Mesenchymal stem cell (in vitro differentiated cells and primary cell): ENCODE measurements around the gene ZNF750.
A peak's percentile ranks its signal among the peaks of the same experiment; 100 is the strongest.

Source experiments
- DNase-seq: peaks from one replicate; pipeline ENCODE4 v3.0.0-alpha.2; 2013
- H2AFZ ChIP-seq: one replicate; pipeline ENCODE4 v1.6.1; 2013; ENCODE audit warnings: low read depth, mild to moderate bottlenecking, control low read depth, inconsistent platforms, low read length, moderate library complexity
- H2AK5ac ChIP-seq: 2 replicates; pipeline ENCODE4 v1.6.1; 2013; ENCODE audit warnings: low read length, moderate library complexity, mild to moderate bottlenecking, inconsistent platforms; ENCODE audit not compliant: severe bottlenecking
- H2BK120ac ChIP-seq: one replicate; pipeline ENCODE4 v1.6.1; 2013; ENCODE audit warnings: low read depth, mild to moderate bottlenecking, inconsistent platforms, low read length, moderate library complexity
- H2BK12ac ChIP-seq, 2 experiments: one replicate each; pipeline ENCODE4 v1.6.1; 2013; ENCODE audit warnings: inconsistent platforms in 2 of 2, low read length in 2 of 2, mild to moderate bottlenecking in 2 of 2, moderate library complexity in 2 of 2, control low read depth in 1 of 2
- H2BK15ac ChIP-seq: one replicate; pipeline ENCODE4 v1.6.1; 2013; ENCODE audit warnings: mild to moderate bottlenecking, low read depth, inconsistent platforms; ENCODE audit not compliant: poor library complexity, severe bottlenecking
- H2BK5ac ChIP-seq: 2 replicates; pipeline ENCODE4 v1.6.1; 2013; ENCODE audit warnings: low read depth, mild to moderate bottlenecking, low read length, control low read depth, inconsistent platforms; ENCODE audit not compliant: poor library complexity, severe bottlenecking
- H3K14ac ChIP-seq, 2 experiments: one replicate each; pipeline ENCODE4 v1.6.1; 2013; ENCODE audit warnings: inconsistent platforms in 2 of 2, low read length in 2 of 2, control low read depth in 1 of 2, mild to moderate bottlenecking in 1 of 2, moderate library complexity in 1 of 2
- H3K18ac ChIP-seq, 2 experiments: one replicate each; pipeline ENCODE4 v1.6.1; 2013; ENCODE audit warnings: inconsistent platforms in 2 of 2, low read length in 2 of 2, control low read depth in 1 of 2, low read depth in 1 of 2, mild to moderate bottlenecking in 1 of 2
- H3K23ac ChIP-seq, 2 experiments: one replicate each; pipeline ENCODE4 v1.6.1; 2013; ENCODE audit warnings: inconsistent platforms in 2 of 2, low read length in 2 of 2, mild to moderate bottlenecking in 2 of 2, moderate library complexity in 2 of 2, control low read depth in 1 of 2
- H3K27ac ChIP-seq: 2 replicates; pipeline ENCODE4 v1.5.1; 2013; ENCODE audit warnings: mild to moderate bottlenecking, moderate library complexity, low read length, control low read depth, inconsistent platforms; ENCODE audit not compliant: poor library complexity, severe bottlenecking
- H3K27me3 ChIP-seq, 2 experiments: 2 replicates each; pipeline versions ENCODE4 v1.6.1 to v1.7.0; 2013; ENCODE audit warnings: low read length in 2 of 2, mild to moderate bottlenecking in 2 of 2, moderate library complexity in 2 of 2, control low read depth in 1 of 2, inconsistent platforms in 1 of 2; ENCODE audit not compliant: control insufficient read depth in 1 of 2, insufficient read depth in 1 of 2
- H3K36me3 ChIP-seq, 2 experiments: 2 replicates each; pipeline versions ENCODE4 v1.6.1 to v1.7.0; 2013; ENCODE audit warnings: low read length in 2 of 2, control low read depth in 1 of 2, inconsistent platforms in 1 of 2, low read depth in 1 of 2, mild to moderate bottlenecking in 1 of 2; ENCODE audit not compliant: insufficient read depth in 2 of 2, control insufficient read depth in 1 of 2
- H3K4ac ChIP-seq, 2 experiments: one replicate each; pipeline ENCODE4 v1.6.1; 2013; ENCODE audit warnings: inconsistent platforms in 2 of 2, low read length in 2 of 2, mild to moderate bottlenecking in 2 of 2, moderate library complexity in 2 of 2, control low read depth in 1 of 2, low read depth in 1 of 2
- H3K4me1 ChIP-seq: 2 replicates; pipeline ENCODE4 v1.6.1; 2013; ENCODE audit warnings: low read depth, low read length, control low read depth; ENCODE audit not compliant: control insufficient read depth, insufficient read depth
- H3K4me2 ChIP-seq: 2 replicates; pipeline ENCODE4 v1.6.1; 2013; ENCODE audit warnings: low read length, mild to moderate bottlenecking, inconsistent platforms; ENCODE audit not compliant: poor library complexity, severe bottlenecking
- H3K4me3 ChIP-seq, 2 experiments: 2 replicates each; pipeline versions ENCODE4 v1.5.1 to v1.7.0; 2013; ENCODE audit warnings: low read length in 2 of 2, mild to moderate bottlenecking in 2 of 2, control low read depth in 1 of 2, low read depth in 1 of 2; ENCODE audit not compliant: insufficient read depth in 1 of 2
- H3K79me1 ChIP-seq: replicated peaks from 2 replicates; pipeline ENCODE4 v1.6.1; 2013; ENCODE audit warnings: mild to moderate bottlenecking, control low read depth, low read length, inconsistent platforms; ENCODE audit not compliant: poor library complexity, severe bottlenecking
- H3K9ac ChIP-seq: 2 replicates; pipeline ENCODE4 v1.7.0; 2013; ENCODE audit warnings: mild to moderate bottlenecking, low read length, moderate library complexity
- H3K9me3 ChIP-seq: 2 replicates; pipeline ENCODE4 v1.7.0; 2013; ENCODE audit warnings: mild to moderate bottlenecking, low read length; ENCODE audit not compliant: control insufficient read depth
- H4K8ac ChIP-seq: one replicate; pipeline ENCODE4 v1.6.1; 2013; ENCODE audit warnings: inconsistent platforms, mild to moderate bottlenecking, low read length, moderate library complexity
- H4K91ac ChIP-seq: one replicate; pipeline ENCODE4 v1.6.1; 2013; ENCODE audit warnings: mild to moderate bottlenecking, low read length, inconsistent platforms
- WGBS: methylation state at CpG from one replicate; pipeline ENCODE4 v1.1.7; 2013; ENCODE audit warnings: mixed read lengths; 5-methylcytosine and 5-hydroxymethylcytosine counted together

The ZNF750 gene

DNA sequence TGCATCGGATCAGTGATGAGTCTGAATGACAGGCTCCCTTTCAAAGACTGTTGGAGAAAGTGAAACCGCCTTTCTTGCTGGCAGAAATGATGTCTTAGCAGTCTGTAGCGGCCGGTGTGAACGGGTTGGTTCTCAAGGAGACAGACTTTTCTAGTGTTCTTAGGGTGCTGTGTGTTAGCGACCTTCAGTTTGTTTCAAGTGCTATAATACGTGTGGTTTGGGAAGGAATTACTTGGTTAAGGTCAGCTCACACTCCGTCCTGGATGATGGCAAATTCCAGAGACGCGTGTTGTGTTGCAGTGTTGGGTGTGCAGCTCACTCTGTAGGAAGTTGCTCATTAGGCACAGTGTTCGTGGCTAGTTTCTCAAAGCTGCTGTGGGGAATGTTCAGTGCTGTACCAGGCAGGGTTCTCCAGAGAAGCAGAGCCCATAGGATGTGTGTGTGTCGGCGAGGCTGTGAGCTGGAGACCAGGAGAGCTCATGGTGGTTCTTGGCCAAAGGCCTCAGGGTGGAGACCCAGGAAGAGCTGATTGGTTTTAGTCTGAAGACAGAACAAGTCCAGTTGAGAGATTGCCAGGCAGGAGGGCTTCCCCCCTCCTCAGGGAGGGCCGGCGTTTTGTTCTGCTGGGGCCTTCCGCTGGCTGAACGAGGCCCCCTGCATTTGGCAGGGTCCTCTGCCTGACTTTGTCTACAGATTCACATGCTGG is 37.6 kb downstream of the ZNF750 start:
- H4K8ac ChIP-seq: no peak overlapping the region
- H3K4me3 ChIP-seq: peak overlapping the region in 1 of 2 experiments; percentile 65
- H3K27me3 ChIP-seq: no peaks in the 10 kb centered on the region
- no peak overlapping the region for H3K27ac ChIP-seq
- peaks cover 22 to 48% of the 10 kb centered on the region in 2 experiments for H3K36me3 ChIP-seq
- H2AFZ ChIP-seq: no peak overlapping the region
- H3K14ac ChIP-seq: no peak overlapping the region
- H3K79me1 ChIP-seq: peaks cover 12% of the 10 kb centered on the region
- H3K18ac ChIP-seq: no peak overlapping the region
- no peak overlapping the region for H2BK120ac ChIP-seq
- no peak overlapping the region for H2BK15ac ChIP-seq
- no peak overlapping the region for H3K4ac ChIP-seq
- H3K9me3 ChIP-seq: no peaks in the 10 kb centered on the region
- H3K9ac ChIP-seq: peak overlapping the region; percentile 75
- 81% methylated on average over 16 of the region's 17 CpGs for WGBS
- no peak overlapping the region for H2BK12ac ChIP-seq
- H3K23ac ChIP-seq: no peak overlapping the region
- H2AK5ac ChIP-seq: no peak overlapping the region
- peak; percentile 70 for DNase-seq
- H3K4me1 ChIP-seq: peaks cover 7% of the 10 kb centered on the region
- H4K91ac ChIP-seq: no peak overlapping the region
- H3K4me2 ChIP-seq: no peak overlapping the region
- no peak overlapping the region for H2BK5ac ChIP-seq

DNA sequence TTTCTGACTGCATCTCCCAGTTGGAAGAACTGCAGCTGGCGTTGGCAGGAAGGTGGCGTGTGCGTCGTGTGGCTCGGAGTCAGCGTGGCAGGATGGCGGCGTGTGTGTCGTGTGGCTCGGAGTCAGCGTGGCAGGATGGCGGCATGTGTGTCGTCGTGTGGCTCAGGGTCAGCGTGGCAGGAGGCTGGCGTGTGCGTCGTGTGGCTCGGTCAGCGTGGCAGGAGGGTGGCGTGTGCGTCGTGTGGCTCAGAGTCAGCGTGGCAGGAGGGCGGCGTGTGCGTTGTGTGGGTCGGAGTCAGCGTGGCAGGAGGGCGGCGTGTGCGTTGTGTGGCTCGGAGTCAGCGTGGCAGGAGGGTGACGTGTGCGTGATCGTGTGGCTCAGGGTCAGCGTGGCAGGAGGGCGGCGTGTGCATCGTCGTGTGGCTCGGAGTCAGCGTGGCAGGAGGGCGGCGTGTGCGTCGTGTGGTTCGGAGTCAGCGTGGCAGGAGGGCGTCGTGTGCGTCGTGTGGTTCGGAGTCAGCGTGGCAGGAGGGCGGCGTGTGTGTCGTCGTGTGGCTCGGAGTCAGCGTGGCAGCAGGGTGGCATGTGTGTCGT is 38.3 kb downstream of the ZNF750 start:
- WGBS: 94% methylated on average over 62 of the region's 63 CpGs
- Histone ChIP-seq H3K14ac (no peak overlapping the region), H3K18ac (no peak overlapping the region), H3K79me1 (peaks cover 15% of the 10 kb centered on the region), H3K27me3 (no peaks in the 10 kb centered on the region), H2BK12ac (no peak overlapping the region), H4K8ac (no peak overlapping the region), H2BK120ac (no peak overlapping the region), H3K23ac (no peak overlapping the region), H4K91ac (no peak overlapping the region), H3K9me3 (no peaks in the 10 kb centered on the region), H2BK5ac (no peak overlapping the region), H3K27ac (no peak overlapping the region), H3K4ac (no peak overlapping the region), H2BK15ac (no peak overlapping the region), H3K9ac (no peak overlapping the region), H3K36me3 (peaks cover 18 to 44% of the 10 kb centered on the region in 2 experiments), H3K4me2 (no peak overlapping the region), H2AK5ac (no peak overlapping the region), H3K4me3 (no peak overlapping the region), H2AFZ (no peak overlapping the region), H3K4me1 (peaks cover 7% of the 10 kb centered on the region)
- no peak for DNase-seq

- peaks cover 7% of the 10 kb centered on the region for H3K4me1 ChIP-seq
- no peak overlapping the region for H4K8ac ChIP-seq
- no peaks in the 10 kb centered on the region for H3K27me3 ChIP-seq
- H2BK5ac ChIP-seq: no peak overlapping the region
- no peak overlapping the region for H3K4me2 ChIP-seq
- H3K4ac ChIP-seq: no peak overlapping the region
- H3K14ac ChIP-seq: no peak overlapping the region
- H4K91ac ChIP-seq: no peak overlapping the region
- H3K18ac ChIP-seq: no peak overlapping the region
- peaks cover 17% of the 10 kb centered on the region for H3K79me1 ChIP-seq
- no peak overlapping the region for H3K23ac ChIP-seq
- 98% methylated on average over 15 of the region's 15 CpGs for WGBS
- no peak overlapping the region for H2AFZ ChIP-seq
- H3K27ac ChIP-seq: no peak overlapping the region
- no peak overlapping the region for H3K4me3 ChIP-seq
- H2BK120ac ChIP-seq: no peak overlapping the region
- no peak overlapping the region for H2AK5ac ChIP-seq
- H3K36me3 ChIP-seq: peaks cover 18 to 40% of the 10 kb centered on the region in 2 experiments
- no peak overlapping the region for H2BK15ac ChIP-seq
- no peak overlapping the region for H3K9ac ChIP-seq
- H3K9me3 ChIP-seq: no peaks in the 10 kb centered on the region
- H2BK12ac ChIP-seq: no peak overlapping the region
- no peak for DNase-seq
Observed at GRCh38 chr17:82800885-82801284, 38.9 kb downstream of the ZNF750 start.

GRCh38 chr17:82799591-82799990 is 40.2 kb downstream of the ZNF750 start:
- Histone ChIP-seq H2AFZ (no peak overlapping the region), H3K79me1 (peaks cover 20% of the 10 kb centered on the region), H3K14ac (no peak overlapping the region), H3K9ac (no peak overlapping the region), H2AK5ac (no peak overlapping the region), H3K27me3 (no peaks in the 10 kb centered on the region), H3K4me3 (no peak overlapping the region), H2BK15ac (no peak overlapping the region), H2BK5ac (no peak overlapping the region), H4K91ac (peak overlapping the region; percentile 14), H3K4ac (no peak overlapping the region), H3K18ac (no peak overlapping the region), H3K4me2 (no peak overlapping the region), H3K23ac (no peak overlapping the region), H3K4me1 (peaks cover 7% of the 10 kb centered on the region), H2BK120ac (no peak overlapping the region), H3K27ac (no peak overlapping the region), H2BK12ac (no peak overlapping the region), H3K9me3 (no peaks in the 10 kb centered on the region), H4K8ac (no peak overlapping the region), H3K36me3 (peaks cover 18 to 35% of the 10 kb centered on the region in 2 experiments)
- 98% methylated on average over 16 of the region's 16 CpGs for WGBS
- no peak for DNase-seq
